Activated CD4-positive, alpha-beta T cell treated with anti-CD3 and anti-CD28 coated beads, Interleukin-10, Interleukin-2, amounts not matched to agents 100 ng/mL and 50 ng/mL, durations not matched to agents 16 hours and 8 hours (primary cell): ENCODE results near the gene MOGAT2.

Source experiments
- DNase-seq: peaks from one replicate; pipeline ENCODE4 v3.0.0-alpha.2; 2020

MOGAT2 gene

GRCh38 chr11:75781831-75782230 lies 64.2 kb downstream of the MOGAT2 start:
- no peak for DNase-seq
